GM19468 (cell line): ENCODE measurements around the gene GPRC5B.

Experiments used
- ATAC-seq: cut with Tn5 transposase; IDR thresholded peaks from one replicate; pipeline ENCODE4 v1.9.1; 2021; ENCODE audit warnings: mild to moderate bottlenecking, moderate library complexity, moderate number of reproducible peaks; ENCODE audit not compliant: unreplicated experiment; ENCODE audit errors: extremely low read depth

Gene GPRC5B

GRCh38 chr16:19853132-19853741, 31.4 kb downstream of the GPRC5B start:
- no peak for ATAC-seq

GRCh38 chr16:19851476-19851875, 33.2 kb downstream of the GPRC5B start:
- no peak for ATAC-seq

DNA sequence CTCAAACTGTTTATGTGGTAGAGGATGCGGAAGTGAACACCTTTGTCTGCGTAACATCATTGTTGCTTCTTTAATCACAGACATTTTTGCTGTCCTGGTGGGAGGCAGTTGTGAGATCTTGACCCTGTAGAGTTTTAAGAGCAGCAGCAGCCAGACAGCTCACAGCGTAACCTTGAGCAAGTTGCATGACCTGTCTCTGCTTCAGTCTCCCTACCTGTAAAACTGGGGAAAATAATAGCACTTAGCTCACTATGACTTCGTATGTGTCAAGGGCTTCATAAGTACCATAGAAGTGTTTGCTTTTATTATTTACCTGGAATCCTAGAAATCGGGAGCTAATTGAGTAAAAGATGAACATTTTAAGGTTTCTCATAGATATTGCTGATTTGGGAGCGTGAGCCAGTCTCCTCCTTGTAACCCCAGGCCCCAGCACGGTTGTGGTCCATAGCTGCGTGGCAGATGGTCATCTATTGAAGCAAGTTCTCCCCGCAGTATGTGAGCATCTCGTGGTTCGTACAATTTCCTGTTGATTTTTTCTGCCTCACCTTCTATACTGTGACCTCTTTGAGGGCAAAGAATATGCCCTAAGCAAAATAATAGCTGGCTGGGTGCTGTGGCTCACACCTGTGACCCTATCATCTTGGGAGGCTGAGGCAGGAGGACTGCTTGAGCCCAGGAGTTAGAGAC, 34.4 kb downstream of the GPRC5B start:
- ATAC-seq, result no peak

DNA sequence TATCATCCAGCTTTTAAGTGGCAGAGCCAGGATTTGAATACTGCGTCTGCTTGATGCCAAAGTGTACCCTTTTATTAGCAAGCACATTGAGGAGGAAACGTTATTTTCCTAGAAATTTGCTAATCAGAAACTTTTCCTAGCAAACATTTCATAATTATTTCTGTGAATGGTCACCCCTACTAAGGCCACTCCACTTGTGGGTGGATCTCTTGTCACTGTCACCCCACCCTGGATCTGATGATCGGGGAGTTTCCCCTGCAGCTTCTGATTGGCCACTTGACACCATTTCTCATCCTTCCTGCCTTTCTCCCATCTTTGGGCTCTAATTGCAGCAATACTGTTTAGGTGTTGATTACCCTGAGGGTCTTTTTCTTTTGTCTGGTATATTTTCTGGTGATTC, 35.9 kb downstream of the GPRC5B start:
- ATAC-seq, result no peak

- ATAC-seq, result no peak
Measured at GRCh38 chr16:19846436-19846835, 38.2 kb downstream of the GPRC5B start.

DNA sequence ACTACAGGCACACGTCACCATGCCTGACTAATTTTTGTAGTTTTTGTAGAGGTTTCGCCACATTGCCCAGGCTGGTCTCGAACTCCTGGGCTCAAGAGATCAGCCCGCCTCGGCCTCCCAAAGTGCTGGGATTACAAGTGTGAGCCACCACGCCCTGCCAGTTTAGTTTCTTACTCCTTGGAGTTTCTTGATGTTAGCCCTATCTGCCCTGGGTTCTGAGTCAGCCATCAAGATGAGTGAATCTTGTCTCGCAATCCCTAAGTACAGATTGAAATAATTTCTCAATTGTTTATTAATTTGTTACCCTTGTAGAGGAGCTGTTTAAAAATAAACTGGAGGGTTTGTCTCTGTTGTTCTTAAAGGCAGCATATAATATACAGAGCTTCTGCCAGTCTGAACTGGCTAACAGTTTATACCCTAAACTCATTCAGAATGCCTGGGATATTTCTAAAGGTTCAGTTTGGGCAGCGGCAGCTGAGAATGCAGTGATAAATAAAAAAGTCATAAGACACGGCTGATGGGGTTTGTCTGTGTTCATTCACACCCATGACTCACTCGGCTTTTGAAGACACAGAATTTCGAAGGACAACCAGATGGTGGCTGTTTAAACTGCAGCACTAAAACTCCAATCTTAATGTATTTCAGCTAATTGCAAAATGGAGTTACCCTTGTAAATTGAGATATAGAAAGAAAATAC, 39.6 kb downstream of the GPRC5B start:
- ATAC-seq, result no peak

GRCh38 chr16:19843371-19843770, 41.3 kb downstream of the GPRC5B start:
- no peak for ATAC-seq

DNA sequence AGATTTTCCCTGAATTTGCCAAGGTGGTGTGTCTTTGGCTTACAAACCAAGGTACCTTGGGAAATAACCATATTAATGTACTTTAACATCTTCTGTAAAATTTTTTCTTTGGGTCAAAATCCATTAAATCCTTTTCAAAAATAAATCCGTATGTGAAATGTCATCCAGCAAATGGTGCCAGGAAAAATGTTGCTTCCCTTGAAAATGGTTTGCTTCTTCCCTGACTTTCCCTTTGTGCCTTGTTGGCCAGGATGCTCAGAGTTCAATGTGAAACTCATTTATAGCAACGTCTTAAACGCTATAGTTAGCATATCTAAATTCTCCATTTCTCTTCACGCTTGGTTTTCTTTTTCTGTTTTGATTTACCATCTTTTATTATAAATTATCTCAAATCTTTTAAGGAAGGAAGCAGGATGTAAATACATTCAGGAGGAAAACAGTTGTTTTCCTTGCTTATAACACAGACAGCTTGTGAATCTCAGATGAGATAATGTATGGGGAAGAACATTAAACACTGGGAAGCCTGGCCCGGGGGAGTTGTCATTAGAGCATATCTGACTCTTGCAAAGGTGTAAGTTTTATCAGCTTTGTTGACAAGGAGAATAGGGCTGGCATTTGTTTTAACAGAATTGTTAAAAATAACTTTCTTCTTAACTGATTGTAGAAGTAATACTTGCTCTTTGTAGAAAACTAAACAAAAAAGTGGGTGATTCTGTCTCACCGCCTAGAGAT, 42.1 kb downstream of the GPRC5B start:
- no peak for ATAC-seq

DNA sequence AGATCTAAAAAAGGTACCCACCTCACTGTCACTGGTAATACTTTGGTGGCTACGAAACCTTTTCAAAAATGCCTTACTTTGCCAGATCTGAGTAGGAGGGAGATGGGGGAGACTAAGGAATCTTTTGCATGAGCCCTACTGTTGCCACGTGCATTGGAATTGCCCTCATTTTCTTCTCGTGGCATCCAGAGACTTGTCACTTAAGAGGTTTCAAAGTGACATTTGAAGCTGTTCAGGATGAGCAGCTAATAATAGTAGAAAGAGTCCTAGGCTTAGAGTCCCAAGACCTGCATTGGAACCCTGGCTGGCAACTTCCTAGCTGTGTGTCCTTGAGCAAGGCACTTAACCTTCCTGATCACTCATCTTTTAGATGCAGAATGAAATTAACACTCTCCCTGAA, 43.5 kb downstream of the GPRC5B start:
- no peak for ATAC-seq

- ATAC-seq, result no peak
Measured at GRCh38 chr16:19840524-19841110, 44.0 kb downstream of the GPRC5B start.

- ATAC-seq, result no peak
Measured at GRCh38 chr16:19837984-19838707, 46.5 kb downstream of the GPRC5B start.

DNA sequence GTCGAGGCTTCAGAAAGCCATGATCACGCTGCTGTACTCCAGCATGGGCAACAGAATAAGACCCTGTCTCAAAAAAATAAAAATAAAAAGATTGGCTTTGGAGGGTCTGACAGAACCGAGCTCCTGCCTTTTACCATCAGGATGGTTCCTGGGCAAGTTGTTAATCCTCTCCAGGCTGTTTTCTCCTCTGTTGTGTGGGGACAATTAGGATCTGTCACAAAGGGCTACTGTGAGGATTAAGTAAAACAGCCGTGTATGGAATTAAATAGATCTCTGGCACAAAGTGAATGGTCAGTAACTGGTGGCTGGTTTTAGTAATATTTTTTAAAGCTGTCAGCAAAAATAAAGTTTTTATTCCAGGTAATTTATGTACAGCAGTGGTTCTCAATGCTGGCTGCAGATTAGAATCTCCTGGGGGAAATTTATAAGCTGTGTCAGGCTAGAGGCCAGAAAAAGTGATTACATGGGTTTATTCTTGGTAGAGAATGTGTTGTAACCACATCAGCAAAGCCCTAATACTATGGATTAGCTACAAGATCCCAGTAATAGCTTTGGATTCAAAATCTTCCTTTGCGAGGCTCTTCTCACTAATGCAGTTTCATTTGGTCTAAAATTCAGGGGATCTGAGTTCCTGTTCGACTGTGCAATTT, 47.2 kb downstream of the GPRC5B start:
- ATAC-seq, result no peak

DNA sequence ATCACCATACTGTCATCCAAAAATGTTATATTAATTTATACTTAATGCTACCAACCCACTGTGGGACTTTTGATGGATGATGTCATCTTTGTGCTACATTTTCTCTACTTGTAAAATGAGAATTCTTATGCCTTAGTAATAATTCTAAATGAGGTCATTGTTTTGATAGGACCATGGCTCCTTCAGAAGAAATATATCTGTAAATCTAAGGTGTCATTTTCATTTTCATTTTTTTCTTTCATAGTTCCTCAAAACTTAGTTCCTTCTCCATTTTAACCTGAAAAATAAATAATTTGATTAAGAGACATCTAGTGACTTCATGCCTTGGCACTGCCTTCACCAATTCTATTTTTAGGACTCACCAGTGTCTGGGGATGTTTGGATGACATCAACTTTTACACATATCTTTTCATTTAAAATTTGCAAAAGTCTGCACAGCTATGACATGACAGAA, 48.7 kb downstream of the GPRC5B start:
- ATAC-seq, result no peak

GRCh38 chr16:19835196-19835595, 49.5 kb downstream of the GPRC5B start:
- no peak for ATAC-seq

DNA sequence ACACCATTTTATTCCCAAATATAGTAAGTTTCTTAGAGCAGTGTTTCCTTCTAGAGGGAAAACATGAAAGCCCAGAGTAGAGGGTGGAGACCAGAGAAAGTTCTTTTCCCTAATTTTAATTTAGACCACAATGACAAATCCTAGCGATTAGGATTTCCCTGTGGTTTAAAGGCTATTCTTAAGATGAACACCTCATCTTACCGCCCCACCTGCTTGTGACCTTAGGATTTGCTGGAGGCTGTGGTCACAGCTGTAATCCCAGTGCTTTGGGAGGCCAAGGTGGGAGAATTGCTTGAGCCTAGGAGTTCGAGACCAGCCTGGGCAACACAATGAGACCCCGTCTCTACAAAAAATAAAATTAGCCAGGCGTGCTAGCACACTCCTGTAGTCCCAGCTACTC, 51.1 kb downstream of the GPRC5B start:
- no peak for ATAC-seq

DNA sequence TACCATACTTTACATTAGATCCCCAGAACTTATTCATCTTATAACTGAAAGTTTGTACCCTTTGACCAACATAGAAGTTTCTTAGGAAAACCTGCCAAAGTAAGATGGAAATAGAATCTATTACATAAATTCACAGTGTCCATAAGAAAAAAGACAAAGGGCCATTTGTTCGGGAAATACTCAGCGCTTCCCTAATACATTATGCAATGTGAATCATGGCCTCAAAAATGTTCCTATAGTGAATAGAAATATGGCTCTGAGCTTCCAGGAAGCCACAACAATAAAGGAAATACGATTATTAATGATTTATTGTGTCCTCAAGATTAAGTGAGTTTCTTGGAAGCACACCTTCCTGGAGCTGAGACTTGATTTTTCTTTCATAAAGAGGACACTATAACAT, 51.5 kb downstream of the GPRC5B start:
- ATAC-seq, result no peak

DNA sequence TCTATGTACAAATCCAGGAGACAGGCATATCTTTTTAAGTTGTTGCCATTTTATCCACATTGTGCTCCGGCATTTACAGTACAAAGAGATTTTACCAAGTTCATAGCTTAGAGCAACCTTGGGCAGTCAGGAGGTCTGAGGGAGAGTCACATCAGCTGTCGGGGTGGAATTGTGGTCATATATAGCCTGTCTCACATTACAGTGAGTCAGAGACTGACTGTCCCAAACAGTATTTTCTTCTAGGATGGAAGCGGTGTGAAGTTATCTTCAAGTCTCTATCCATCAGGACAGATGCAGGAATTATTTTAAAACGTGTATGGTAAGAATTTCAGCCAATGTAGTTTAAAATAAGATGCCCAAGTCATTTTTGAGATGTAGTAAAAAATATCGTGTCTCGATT, 53.0 kb downstream of the GPRC5B start:
- no peak for ATAC-seq

DNA sequence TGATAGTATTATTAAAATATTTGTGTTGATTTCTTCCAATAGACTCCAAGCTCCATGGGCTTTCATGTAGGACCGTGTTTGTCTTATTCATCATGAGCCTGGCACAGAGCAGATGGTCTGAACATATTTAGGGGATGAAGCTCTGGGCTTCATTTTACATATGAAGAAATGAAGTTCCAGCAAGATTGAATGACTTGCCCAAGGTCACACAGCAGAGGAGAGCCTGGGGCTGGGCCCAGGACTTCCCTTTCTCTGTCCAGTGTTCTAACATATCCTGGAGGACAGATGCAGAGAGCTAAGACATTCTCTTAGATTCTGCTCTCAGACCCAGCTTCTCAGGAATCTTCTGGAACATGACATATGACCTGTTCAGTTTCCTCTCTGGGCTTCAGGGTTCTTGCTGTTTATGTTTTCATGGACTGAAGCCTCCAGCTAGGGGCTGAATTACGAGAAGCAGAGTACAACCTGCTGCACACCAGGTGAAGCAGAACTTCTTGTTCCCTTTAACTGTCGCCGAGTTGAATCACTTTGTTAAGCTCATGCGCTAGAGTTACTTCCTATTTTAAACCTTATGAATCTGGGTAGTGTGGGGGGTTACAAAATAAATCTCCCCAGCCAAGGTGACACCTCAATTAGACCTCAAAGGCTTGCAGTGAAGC, 53.6 kb downstream of the GPRC5B start:
- no peak for ATAC-seq
